GM12865 (cell line): ENCODE results near the gene KANSL1.

ENCODE experiments used
- DNase-seq: peaks from one replicate; pipeline ENCODE4 v3.0.0; 2010; ENCODE audit warnings: low read depth
- H3K4me3 ChIP-seq: 2 replicates; pipeline ENCODE4 v1.5.1; 2011; ENCODE audit warnings: mild to moderate bottlenecking, low read depth, low read length, control low read depth
- TF ChIP-seq, protein P1 (sequence below): IDR thresholded peaks from 2 replicates; pipeline ENCODE4 v1.5.1; 2011; ENCODE audit warnings: low read length, control low read depth, low read depth, inconsistent platforms; ENCODE audit not compliant: insufficient read depth; ENCODE audit errors: missing control alignments

Gene KANSL1

DNA sequence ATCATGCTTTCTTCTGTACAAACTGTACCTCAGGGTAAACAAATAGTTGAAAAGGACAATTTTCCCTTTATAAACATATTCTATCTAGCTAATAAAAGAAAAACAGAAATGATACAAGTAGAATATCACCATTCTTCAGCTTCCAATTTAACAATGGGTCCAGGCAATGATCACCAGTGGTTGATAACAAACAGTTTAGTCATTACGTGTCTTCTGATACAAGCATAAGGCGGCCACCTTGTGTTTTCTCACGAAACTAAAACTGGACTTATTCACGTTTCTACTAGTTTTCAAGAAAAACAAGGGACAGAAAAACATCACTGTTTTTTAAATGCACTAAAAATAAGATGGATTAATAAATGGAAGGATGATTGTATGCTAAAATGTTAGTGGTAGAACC lies 135.9 kb downstream of the KANSL1 start:
- TF ChIP-seq, protein P1, sequence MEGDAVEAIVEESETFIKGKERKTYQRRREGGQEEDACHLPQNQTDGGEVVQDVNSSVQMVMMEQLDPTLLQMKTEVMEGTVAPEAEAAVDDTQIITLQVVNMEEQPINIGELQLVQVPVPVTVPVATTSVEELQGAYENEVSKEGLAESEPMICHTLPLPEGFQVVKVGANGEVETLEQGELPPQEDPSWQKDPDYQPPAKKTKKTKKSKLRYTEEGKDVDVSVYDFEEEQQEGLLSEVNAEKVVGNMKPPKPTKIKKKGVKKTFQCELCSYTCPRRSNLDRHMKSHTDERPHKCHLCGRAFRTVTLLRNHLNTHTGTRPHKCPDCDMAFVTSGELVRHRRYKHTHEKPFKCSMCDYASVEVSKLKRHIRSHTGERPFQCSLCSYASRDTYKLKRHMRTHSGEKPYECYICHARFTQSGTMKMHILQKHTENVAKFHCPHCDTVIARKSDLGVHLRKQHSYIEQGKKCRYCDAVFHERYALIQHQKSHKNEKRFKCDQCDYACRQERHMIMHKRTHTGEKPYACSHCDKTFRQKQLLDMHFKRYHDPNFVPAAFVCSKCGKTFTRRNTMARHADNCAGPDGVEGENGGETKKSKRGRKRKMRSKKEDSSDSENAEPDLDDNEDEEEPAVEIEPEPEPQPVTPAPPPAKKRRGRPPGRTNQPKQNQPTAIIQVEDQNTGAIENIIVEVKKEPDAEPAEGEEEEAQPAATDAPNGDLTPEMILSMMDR = no peak
- DNase-seq = peak; percentile 62
- no peak overlapping the region for H3K4me3 ChIP-seq

DNA sequence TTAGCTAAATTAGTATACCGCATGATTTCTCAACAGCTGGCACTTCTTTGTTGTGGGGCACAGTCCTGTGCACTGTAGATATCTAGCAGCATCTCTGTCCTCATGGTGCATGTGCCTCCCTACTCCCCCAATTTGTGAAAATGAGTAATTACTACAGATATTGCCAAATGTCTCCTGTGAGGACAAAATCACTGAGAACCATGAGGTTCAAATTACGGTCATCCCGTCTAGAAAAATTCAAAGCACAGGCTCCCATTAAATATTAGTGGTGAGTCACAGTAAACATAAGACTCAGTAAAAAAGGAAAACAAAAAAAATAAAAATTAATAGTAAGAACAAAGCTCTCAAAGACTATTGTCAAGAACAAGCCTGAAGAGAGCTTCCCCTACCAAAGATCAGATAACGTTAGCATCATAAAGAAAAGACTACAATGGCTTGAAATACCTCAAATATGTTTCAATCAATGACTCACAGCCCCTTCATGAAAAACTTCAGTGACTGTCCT lies 136.4 kb downstream of the KANSL1 start:
- no peak overlapping the region for H3K4me3 ChIP-seq
- no peak for DNase-seq
- TF ChIP-seq, protein P1 = no peak

DNA sequence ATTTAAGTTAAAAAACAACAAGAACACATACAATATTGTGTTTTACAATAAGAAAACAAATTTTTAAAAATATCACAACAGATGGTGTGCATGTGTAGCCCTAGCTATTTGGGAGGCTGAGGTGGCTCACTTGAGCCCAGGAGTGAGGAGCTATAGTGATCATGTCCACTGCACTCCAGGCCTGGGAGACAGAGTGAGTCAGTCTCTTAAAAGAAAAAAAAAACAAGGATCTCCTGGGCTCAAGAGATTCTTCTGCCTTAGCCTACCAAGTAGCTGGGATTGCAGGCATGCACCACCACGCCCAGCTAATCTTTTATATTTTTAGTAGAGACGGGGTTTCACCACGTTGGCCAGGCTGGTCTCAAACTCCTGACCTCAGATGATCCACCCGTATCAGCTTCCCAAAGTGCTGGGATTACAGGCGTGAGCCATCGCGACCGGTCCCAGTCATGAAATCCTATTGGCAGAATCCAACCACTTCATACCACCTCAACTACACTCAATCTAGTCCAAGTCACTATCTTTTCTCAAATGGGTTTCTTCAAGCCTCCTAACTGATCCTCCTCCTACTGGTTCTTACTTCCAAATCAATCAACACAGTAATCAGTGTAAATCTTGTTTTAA lies 139.2 kb downstream of the KANSL1 start:
- no peak overlapping the region for H3K4me3 ChIP-seq
- DNase-seq = no peak
- TF ChIP-seq, protein P1 = no peak

DNA sequence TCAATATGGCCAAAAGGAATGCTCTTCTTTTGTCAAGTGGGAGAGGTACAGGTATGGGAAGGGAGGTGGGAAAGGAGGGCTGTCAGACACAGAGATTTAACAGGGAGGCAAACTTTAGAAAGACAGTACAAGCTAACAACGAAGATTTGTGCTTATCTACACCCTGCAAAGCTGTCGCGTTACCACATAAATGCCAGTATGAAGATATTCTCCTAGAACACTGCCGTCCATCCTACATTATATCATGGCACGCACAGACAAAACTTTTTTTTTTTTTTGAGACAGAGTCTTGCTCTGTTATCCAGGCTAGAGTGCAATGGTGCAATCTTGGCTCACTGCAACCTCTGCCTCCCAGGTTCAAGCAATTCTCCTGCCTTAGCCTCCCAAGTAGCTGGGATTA lies 143.6 kb downstream of the KANSL1 start:
- TF ChIP-seq, protein P1 = no peak
- no peak for DNase-seq

DNA sequence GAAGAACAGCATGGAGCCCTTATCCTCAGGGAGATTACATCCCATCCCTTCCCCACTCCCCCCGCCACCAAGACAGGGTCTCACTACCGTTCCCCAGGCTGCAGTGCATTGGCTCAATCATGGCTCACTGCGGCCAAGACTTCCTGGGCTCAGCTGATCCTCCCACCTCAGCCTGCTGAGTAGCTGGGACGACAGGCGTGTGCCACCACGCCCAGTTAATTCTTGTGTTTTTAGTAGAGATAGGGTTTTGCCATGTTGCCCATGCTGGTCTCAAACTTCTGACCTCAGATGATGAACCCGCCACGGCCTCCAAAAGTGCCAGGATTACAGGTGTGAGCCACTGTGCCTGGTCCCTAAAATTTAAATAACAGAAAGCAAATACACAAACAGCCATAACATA lies 145.4 kb downstream of the KANSL1 start:
- DNase-seq = no peak
- TF ChIP-seq, protein P1 = no peak
- H3K4me3 ChIP-seq = no peak overlapping the region

More for the DNA sequence above, 143.6 kb downstream of the KANSL1 start:
- no peak overlapping the region for H3K4me3 ChIP-seq

DNA sequence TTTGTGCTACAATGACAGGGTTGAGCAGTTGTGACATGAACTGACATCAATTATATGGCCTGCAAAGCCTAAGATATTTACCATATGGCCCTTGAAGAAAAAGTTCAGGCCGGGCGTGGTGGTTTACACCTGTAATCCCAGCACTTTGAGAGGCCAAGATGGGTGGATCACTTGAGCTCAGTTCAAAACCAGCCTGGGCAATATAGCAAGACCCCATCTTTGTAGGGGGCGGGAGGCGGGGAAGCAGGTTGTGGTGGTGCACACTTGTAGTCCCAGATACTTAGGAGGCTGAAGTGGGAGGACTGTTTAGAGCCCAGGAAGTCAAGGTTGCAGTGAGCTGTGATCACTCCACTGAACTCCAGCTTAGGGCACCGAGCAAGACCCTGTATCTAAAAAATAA lies 145.8 kb downstream of the KANSL1 start:
- no peak overlapping the region for H3K4me3 ChIP-seq
- TF ChIP-seq, protein P1 = no peak
- no peak for DNase-seq

DNA sequence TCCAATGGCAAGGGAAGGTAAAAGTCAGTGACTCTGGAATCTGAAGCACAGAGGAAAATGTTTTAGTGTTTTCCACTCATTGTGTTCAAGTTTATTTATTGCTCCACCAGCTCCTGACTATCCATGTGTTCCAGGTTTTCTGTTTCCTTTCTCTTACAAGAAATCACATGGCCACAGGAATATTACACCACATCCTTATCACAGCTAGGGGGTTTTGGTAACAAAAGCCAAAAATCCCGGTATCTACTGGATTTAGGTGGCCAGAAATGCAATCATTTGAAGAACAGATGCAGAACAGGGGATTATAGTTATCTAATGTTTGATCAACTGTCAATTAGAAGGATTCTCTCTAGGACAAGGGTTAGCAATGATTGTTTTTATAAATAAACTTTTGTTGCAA lies 146.3 kb downstream of the KANSL1 start:
- TF ChIP-seq, protein P1 = no peak
- DNase-seq = no peak
- H3K4me3 ChIP-seq = no peak overlapping the region
